Endothelial cell of umbilical vein (primary cell): Measurements from ENCODE around the gene LRFN5. TPM values are rescaled to one million over a fixed set of nuclear protein-coding genes. Genes with fewer than 3 reads are reported as not detected.

Source experiments
- BruUV-seq: library from RNA; stranded (reverse); fragments of 400-500 nt; replicated peaks from 2 replicates; lab custom pipeline; 2021; lab: Mats Ljungman, UMichigan
- CTCF ChIA-PET: fragments of 300-600, 350-600 bp; sonication (Branson Sonifier 250); formaldehyde crosslinking; loops from one replicate; lab custom pipeline; 2021; ENCODE audit warnings: antibody characterized with exemption, inconsistent platforms; lab: Charles Lee
- POLR2A ChIA-PET: fragments of 300-600, 350-600 bp; sonication (Branson Sonifier 250); formaldehyde crosslinking; loops from one replicate; lab custom pipeline; 2021; ENCODE audit warnings: antibody characterized with exemption, inconsistent platforms; lab: Charles Lee
- DNase-seq: peaks from one replicate; pipeline ENCODE4 v3.0.0-alpha.2; 2011; ENCODE audit warnings: low read depth, low spot score
- FAIRE-seq: peaks from 2 replicates; lab custom pipeline; 2011; peaks lifted over from hg19 to GRCh38; lab: Jason Lieb, UNC
- H2AFZ ChIP-seq: 2 replicates; pipeline ENCODE4 v1.6.0; 2012; ENCODE audit warnings: low read depth, low read length, control low read depth, inconsistent platforms
- H3K27ac ChIP-seq: 2 replicates; pipeline ENCODE4 v1.5.1; 2011; ENCODE audit warnings: low read depth, mild to moderate bottlenecking, control low read depth, low read length, moderate library complexity; ENCODE audit not compliant: insufficient read depth
- H3K27me3 ChIP-seq, 2 experiments: 2 replicates each; pipeline versions ENCODE4 v1.6.0 to v1.6.1; 2011; ENCODE audit warnings: low read length in 2 of 2, mixed read lengths in 1 of 2; ENCODE audit not compliant: control insufficient read depth in 2 of 2, insufficient read depth in 2 of 2
- H3K36me3 ChIP-seq, 2 experiments: 2 replicates in 1 of 2; 3 replicates in 1 of 2; pipeline ENCODE4 v1.5.1; 2011; ENCODE audit warnings: low read length in 2 of 2, mild to moderate bottlenecking in 1 of 2, moderate library complexity in 1 of 2; ENCODE audit not compliant: control insufficient read depth in 2 of 2, insufficient read depth in 2 of 2; ENCODE audit errors: extremely low read depth in 1 of 2
- H3K4me1 ChIP-seq: 3 replicates; pipeline ENCODE4 v1.5.1; 2011; ENCODE audit warnings: mild to moderate bottlenecking, low read length; ENCODE audit not compliant: control insufficient read depth, insufficient read depth; ENCODE audit errors: extremely low read depth
- H3K4me2 ChIP-seq: 2 replicates; pipeline ENCODE4 v1.6.1; 2011; ENCODE audit warnings: low read length, control low read depth, mixed read lengths; ENCODE audit not compliant: insufficient read depth
- H3K4me3 ChIP-seq, 3 experiments: fragments of 200-600 bp in 1 of 3; sonication (generic), shearing (Covaris generic) in 1 of 3; replicated peaks in 1 of 3; 2 replicates each; pipeline ENCODE4 v1.5.1; 2011 to 2016; ENCODE audit warnings: control low read depth in 3 of 3, low read length in 3 of 3, mild to moderate bottlenecking in 2 of 3, inconsistent platforms in 1 of 3, low read depth in 1 of 3, moderate library complexity in 1 of 3; ENCODE audit not compliant: insufficient read depth in 1 of 3
- H3K79me2 ChIP-seq: 2 replicates; pipeline ENCODE4 v1.6.0; 2012; ENCODE audit warnings: low read length, inconsistent platforms; ENCODE audit not compliant: control insufficient read depth, insufficient read depth
- H3K9ac ChIP-seq: replicated peaks from 2 replicates; pipeline ENCODE3; 2011; ENCODE audit warnings: low read length, control low read depth; ENCODE audit not compliant: insufficient read depth; ENCODE audit errors: extremely low read depth
- H3K9me1 ChIP-seq: replicated peaks from 3 replicates; pipeline ENCODE4 v1.6.0; 2011; ENCODE audit warnings: mild to moderate bottlenecking, low read length; ENCODE audit not compliant: control insufficient read depth, insufficient read depth; ENCODE audit errors: extremely low read depth
- H3K9me3 ChIP-seq: replicated peaks from 2 replicates; pipeline ENCODE4 v1.5.1; 2012; ENCODE audit warnings: low read length, inconsistent platforms; ENCODE audit not compliant: control insufficient read depth, insufficient read depth
- H4K20me1 ChIP-seq: replicated peaks from 2 replicates; pipeline ENCODE3; 2011; ENCODE audit warnings: mild to moderate bottlenecking, low read length; ENCODE audit not compliant: control insufficient read depth, insufficient read depth; ENCODE audit errors: extremely low read depth
- CTCF ChIP-seq, 2 donors: IDR thresholded peaks; 1 replicate in 1 of 2; 2 replicates in 1 of 2; pipeline ENCODE4 v1.5.1; 2011; ENCODE audit warnings: low read length in 2 of 2, mild to moderate bottlenecking in 2 of 2, moderate library complexity in 2 of 2, control low read depth in 1 of 2, inconsistent platforms in 1 of 2, low read depth in 1 of 2; ENCODE audit not compliant: insufficient read depth in 1 of 2; ENCODE audit errors: extremely low read depth in 1 of 2
- EZH2 ChIP-seq: IDR thresholded peaks from 2 replicates; pipeline ENCODE4 v1.6.1; 2012; ENCODE audit warnings: borderline replicate concordance, low read depth, mild to moderate bottlenecking, moderate library complexity, low read length, inconsistent platforms; ENCODE audit not compliant: severe bottlenecking
- FOS ChIP-seq: IDR thresholded peaks from 2 replicates; pipeline ENCODE4 v1.6.1; 2011; ENCODE audit warnings: mild to moderate bottlenecking, low read length, moderate library complexity, borderline replicate concordance; ENCODE audit not compliant: insufficient read depth
- GATA2 ChIP-seq: IDR thresholded peaks from 2 replicates; pipeline ENCODE4 v1.7.0; 2011; ENCODE audit warnings: low read depth, mild to moderate bottlenecking, moderate library complexity, mixed read lengths, low read length; ENCODE audit not compliant: insufficient read length, insufficient read depth
- JUN ChIP-seq: IDR thresholded peaks from 2 replicates; pipeline ENCODE4 v1.6.1; 2011; ENCODE audit warnings: borderline replicate concordance, low read depth; ENCODE audit not compliant: insufficient read length, insufficient read depth
- MAX ChIP-seq: IDR thresholded peaks from 2 replicates; pipeline ENCODE4 v1.6.1; 2011; ENCODE audit not compliant: insufficient read depth, insufficient read length
- MYC ChIP-seq: IDR thresholded peaks from one replicate; pipeline ENCODE4 v1.6.1; 2011; ENCODE audit warnings: mild to moderate bottlenecking, low read depth, low read length
- POLR2A ChIP-seq: IDR thresholded peaks from 2 replicates; pipeline ENCODE4 v1.6.1; 2012; ENCODE audit warnings: low read depth, mild to moderate bottlenecking, control low read depth, low read length
- POLR2AphosphoS5 ChIP-seq: IDR thresholded peaks from 2 replicates; pipeline ENCODE4 v1.6.1; 2012; ENCODE audit warnings: low read depth, mild to moderate bottlenecking, control low read depth, low read length, moderate library complexity; ENCODE audit not compliant: insufficient read depth
- dilution Hi-C: fragments of 300-500 bp; cut with MboI; formaldehyde crosslinking; loops from one replicate; pipeline ENCODE4 v1.15.0; 2019; ENCODE audit warnings: low sequenced_read_pairs; ENCODE audit not compliant: extremely low pct_ligation_motif_present
- intact Hi-C: fragments of 100-400 bp; cut with micrococcal nuclease; formaldehyde crosslinking; loops from one replicate; pipeline ENCODE4 v1.10.0; 2022
- polyA plus RNA-seq, 4 experiments: library from polyadenylated mRNA; depleted of rRNA in 3 of 4; stranded (reverse) in 3 of 4; unstranded in 1 of 4; fragments of >200 nt; gene quantifications; 2 replicates each; pipeline versions ENCODE4 v1.2.1 to v1.2.3, GENCODE V29; 2011 to 2012; ENCODE audit warnings: missing spikeins in 1 of 4
- total RNA-seq: library from RNA; stranded (reverse); gene quantifications from 2 replicates; pipeline ENCODE4 v1.2.3, GENCODE V29; 2021

Gene LRFN5
- total and polyA plus RNA-seq, 2 donors (not counting 3 experiments of a cell fraction or from before 2014, with no cell fraction given), result not detected

GRCh38 chr14:41805633-41806032 lies 199.0 kb downstream of the LRFN5 start:
- Histone ChIP-seq H3K4me3 (no peak overlapping the region), H3K9ac (no peak overlapping the region), H3K36me3 (no peaks in the 10 kb centered on the region), H3K9me3 (peaks cover 6% of the 10 kb centered on the region), H3K27ac (no peak overlapping the region), H2AFZ (no peak overlapping the region), H3K4me2 (no peak overlapping the region), H4K20me1 (no peaks in the 10 kb centered on the region), H3K27me3 (no peaks in the 10 kb centered on the region), H3K4me1 (no peaks in the 10 kb centered on the region), H3K79me2 (no peaks in the 10 kb centered on the region), H3K9me1 (no peaks in the 10 kb centered on the region)
- dilution Hi-C loops (no loop called here), intact Hi-C loops (no loop called here)
- FAIRE-seq, result no peak
- TF ChIP-seq JUN (no peak), MAX (no peak), POLR2AphosphoS5 (no peak), GATA2 (no peak), EZH2 (no peak), CTCF (IDR thresholded peaks at IDR 0.05; ENCODE audit: extremely low read depth in 1 of 2, insufficient read depth in 1 of 2, low read depth in 1 of 2, low read length in 2 of 2) (no peak), MYC (no peak), FOS (no peak), POLR2A (no peak)
- no peak for DNase-seq
- BruUV-seq, result no TSS peak
- ChIA-PET CTCF (no interaction called here), POLR2A (no interaction called here)
